Myocyte (in vitro differentiated cells): ENCODE results near the gene RTP2. TPM values are rescaled to one million over a fixed set of nuclear protein-coding genes. Genes with fewer than 3 reads are reported as not detected.

Experiments
- DNase-seq: peaks from one replicate; pipeline ENCODE4 v3.0.0-alpha.2; 2012; ENCODE audit warnings: low read depth
- polyA plus RNA-seq: library from polyadenylated mRNA; unstranded; fragments of >200 nt; gene quantifications from one replicate; pipeline ENCODE4 v1.2.1, GENCODE V29; 2012; ENCODE audit warnings: missing spikeins
- total RNA-seq: library from RNA; depleted of rRNA; stranded (reverse); fragments of >200 nt; gene quantifications from 2 replicates; pipeline ENCODE4 v1.2.3, GENCODE V29; 2014

Gene RTP2, protein sequence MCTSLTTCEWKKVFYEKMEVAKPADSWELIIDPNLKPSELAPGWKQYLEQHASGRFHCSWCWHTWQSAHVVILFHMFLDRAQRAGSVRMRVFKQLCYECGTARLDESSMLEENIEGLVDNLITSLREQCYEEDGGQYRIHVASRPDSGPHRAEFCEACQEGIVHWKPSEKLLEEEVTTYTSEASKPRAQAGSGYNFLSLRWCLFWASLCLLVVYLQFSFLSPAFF
- total RNA-seq = not detected in 2 replicates
- not detected for polyA plus RNA-seq

DNA sequence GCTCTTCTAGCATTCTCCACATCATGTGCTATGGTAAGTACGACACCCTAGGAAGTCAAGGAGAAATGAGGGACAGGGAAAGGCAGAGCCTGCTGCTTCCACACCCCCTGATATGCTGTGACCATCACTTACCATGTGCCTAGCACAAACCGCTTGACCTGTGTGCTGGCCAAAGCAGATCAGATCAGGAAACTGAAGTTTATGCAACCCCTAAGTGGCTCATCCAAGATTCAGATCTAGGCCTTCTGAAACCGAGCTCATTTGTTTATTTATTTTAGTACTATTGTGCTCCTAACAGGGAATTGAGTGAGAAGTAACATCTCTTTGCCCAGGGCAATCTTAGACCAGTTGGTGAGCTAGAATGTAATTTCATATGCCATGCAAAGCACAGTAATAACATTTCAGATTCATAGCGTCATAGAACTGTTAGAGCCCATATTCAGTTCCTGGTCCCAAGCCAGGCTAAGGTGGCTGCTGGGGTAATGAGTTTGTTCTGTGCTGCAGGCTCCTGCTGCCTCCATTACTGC lies at the start of gene RTP2:
RTP2 (minus strand) TSS at position 51 of the 527 bp plus-strand sequence. CDS start 429 bp downstream, outside the sequence.
- DNase-seq = no peak

DNA sequence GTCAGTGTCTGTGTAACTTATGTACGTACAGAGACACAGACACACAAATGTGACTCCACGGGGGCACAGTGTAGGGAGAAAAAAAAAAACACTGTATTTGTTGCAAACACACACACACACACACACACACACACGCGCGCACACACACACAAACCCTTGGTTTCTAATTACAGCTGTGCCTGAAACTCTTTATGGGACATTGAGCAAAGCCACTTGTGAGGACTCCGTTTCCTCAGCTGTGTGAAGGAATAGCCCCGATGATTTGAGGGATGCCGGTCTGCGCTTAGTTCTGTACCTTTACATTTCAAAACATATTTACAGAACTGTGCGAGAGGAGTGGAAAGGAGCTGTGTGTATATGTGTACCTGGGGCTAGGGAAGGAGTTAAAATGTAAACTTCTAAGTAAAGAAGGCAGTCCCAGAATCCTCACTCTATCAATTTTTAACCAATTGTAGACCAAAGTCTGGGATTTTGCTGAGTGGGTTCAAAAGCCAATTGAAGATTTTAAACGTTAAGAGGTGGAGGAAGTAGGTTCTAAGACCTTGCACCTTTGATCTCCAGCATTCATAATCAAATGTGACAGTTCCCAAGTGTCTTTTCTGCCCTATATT lies 48.3 kb upstream of the RTP2 start:
- peak; percentile 72 for DNase-seq

DNA sequence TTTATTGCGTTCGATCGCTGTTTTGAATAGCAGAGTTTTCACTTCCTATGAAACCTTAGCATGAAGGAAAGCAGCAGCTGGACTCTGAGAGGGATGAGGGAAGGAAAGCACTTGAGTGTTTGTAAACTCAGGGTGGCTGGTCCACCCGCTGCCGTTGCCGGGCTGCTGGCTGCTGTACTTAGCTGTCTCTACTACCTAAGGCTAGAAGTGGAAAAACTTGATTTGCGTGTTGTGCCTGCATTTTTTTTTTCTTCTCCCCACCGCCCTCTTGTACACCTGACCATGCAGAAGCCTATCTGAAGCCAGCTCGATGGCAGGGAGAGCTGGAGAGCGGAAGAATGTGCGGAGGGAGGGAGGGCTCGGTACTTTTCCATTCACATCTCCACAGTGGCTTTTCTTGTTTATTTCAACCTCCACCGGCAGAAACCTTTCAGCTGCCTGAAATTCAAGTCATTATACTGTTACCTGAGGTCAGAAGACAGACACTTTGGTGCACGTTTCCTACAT lies 47.7 kb upstream of the RTP2 start:
- DNase-seq = peak; percentile 90

DNA sequence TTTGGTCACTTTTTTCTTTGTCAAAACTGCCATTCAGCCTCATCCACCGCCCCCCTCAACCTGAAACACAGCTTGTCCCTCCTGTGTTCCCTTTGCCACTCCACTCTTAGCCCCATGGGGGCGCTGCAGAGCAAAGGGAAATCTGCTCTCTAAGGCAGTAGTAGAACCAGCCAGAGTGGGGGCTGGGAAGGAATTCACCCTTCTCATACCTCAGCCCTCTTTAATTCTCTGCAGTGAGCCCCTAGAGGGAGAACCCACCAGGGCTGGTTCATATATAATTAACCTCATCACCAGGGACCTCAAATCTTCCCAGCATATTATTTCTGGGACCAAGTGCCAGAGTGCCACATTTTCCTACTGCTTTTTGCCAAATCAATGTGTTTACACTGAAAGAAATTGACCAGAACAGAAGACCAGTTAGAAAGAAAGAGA lies 45.7 kb upstream of the RTP2 start:
- peak; percentile 97 for DNase-seq

DNA sequence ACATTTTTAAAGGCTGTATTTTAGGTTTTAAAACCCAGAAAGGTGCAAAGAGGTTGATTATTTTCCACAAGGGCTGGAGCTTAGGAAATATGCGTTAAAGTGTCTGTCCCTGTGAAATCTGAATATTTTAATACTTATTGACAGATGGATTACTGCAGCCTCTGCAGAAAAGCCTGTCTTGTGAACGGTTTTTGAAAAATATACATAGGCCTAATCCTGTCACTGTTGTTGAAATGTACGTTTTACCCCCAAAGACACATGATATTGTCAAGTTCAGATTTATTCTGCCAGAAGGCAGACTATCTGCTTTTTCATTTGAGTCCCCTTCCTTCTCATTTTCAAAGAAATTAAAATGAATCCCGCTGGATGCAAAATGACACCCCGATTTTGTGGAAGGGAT lies 45.1 kb upstream of the RTP2 start:
- peak; percentile 6 for DNase-seq

DNA sequence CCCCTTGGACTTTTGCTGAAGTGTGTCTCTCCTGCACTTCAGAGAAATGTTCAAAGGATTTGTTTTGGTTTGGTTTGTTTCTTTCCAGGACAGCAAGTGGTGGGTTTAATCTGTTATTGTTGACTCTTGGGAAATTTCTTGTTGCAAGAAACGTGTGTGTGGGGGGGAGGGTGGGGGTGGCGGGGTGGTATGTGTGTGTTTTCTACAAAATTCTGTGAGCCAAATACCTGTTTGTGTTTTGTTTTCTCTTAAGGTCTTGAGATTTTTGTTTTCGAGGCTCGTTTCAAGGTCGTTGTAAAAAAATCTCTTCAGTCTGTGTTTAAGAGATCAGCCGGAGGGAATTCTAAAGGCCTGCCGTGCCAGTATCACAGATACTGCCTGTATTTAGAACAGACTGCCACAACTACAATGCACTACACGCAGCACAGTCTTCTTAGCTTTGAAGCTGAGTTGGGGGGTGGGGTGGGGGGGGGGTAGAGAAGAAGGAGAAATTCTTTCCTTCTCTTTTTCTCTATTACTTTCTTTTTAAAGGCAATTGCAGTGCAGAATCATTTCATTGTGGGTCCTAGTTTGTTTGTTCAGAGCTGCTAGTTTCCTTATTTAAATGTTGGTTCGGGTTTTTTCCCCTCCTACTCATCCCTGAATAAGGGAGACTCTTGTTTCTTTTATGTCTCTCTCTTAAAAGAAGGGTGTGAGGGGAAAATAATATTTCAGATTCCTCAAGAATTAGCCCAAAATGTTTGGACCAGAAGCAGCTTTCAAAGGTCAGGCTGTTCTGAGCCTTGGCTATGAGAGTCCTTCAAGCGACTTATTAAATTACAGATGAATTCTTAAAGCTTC lies 44.3 kb upstream of the RTP2 start:
- DNase-seq = peak; percentile 62

DNA sequence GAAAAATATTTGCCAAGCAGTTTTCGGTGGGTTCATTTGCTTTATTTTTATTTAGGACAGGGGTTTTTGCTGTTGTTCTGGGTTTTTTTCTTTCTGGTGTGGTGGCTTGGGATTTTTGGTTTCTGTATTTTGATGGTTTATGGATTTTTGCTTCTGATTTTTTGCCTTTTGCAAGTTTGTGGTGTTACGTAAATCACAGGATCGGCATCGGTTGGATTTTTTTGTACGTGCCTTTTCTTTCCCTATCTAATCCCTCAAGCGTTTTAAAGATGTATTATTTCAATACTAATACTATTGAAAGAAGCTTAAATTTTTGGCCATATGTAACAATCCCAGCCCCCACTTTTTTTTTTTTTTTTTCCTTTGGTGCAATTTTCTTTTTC lies 43.7 kb upstream of the RTP2 start:
- no peak for DNase-seq

DNA sequence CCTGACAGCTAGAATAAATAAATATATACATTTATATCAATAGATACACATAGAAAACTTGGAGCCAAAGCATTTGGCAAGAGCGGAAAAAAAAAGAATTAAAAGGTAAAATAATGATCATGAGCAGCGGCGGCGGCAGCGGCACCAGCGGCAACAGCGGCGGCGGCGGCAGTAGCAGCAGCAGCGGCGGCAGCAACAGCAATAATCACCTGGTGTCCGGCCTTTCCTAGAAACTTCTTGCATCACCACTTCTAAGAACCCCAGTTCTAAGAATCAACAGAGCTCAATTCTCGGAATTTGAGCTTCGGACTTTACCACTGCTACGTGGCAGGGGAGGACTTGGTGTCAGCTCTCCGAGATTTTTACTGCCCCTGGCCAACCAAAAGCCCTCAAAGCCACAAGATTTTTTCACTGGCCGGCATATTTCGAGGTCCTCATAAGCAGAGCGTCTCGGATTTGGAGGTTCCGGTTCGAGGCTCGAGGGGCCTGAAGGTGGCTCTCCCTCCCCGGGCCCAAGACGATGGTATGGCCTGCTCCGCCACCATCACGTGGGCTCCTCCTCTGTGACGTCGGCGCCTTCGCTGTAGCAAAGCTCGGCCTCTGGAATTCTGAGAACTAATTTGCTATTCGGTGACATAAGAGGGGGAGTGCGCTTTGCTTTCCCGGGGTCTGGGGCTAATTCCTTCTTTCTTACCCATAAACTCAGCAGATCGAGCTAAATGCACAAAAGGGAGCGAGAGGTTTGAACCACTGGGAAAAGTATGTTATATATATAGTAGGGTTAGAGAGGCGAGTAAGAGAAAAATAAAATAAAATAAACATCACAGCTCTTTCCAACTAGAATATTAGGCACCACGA lies 43.1 kb upstream of the RTP2 start, which contains the start of gene BCL6:
BCL6 (minus strand) TSS at position 268 of the 858 bp plus-strand sequence. CDS start 11,775 bp downstream, outside the sequence.
- DNase-seq = peak; percentile 99

DNA sequence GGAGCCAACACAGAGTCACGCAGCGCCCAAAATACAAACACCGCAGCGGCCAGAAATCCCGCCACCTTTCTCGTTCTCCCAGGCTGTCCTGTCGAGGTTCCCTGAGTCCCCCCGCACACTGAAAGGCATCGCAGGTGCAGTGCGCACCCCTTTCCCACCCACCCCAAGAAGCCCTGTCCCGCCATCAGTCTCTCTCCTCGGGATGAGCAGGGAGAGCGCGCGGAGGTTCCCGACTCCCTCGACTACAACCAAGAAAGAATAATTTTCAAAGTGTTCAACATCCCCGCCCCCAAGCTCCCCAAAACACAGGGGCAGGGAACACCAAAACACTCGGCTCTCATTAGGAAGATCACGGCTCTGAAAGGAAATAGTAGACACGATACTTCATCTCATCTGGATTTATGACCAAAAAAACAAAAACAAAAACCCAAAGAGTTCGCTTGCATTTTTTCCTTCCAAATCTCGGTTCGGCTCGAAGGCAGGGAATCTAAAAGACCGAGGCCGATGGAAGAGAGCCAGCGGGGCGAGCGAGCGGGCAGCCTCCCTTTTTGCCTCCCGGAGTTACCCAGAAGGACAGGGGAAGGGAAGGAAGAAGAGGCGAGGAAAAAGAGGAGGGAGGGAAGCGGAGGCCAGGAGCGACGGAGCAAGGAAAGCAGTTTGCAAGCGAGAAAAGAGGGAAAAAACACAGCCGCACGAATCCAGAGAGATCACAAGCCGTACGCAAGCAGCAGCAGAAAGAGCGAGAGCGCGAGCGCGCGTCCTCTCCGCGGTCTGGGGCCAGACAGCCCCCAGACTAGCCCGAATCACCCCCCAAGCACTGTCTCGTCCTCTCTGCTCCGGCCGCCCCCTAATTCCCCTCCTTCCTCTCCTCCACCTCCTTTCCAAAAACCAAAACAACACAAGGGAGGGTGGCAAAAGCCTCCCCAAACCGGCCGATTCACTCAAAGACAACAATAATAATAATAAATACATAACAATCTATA lies 42.1 kb upstream of the RTP2 start:
- peak; percentile 57 for DNase-seq

DNA sequence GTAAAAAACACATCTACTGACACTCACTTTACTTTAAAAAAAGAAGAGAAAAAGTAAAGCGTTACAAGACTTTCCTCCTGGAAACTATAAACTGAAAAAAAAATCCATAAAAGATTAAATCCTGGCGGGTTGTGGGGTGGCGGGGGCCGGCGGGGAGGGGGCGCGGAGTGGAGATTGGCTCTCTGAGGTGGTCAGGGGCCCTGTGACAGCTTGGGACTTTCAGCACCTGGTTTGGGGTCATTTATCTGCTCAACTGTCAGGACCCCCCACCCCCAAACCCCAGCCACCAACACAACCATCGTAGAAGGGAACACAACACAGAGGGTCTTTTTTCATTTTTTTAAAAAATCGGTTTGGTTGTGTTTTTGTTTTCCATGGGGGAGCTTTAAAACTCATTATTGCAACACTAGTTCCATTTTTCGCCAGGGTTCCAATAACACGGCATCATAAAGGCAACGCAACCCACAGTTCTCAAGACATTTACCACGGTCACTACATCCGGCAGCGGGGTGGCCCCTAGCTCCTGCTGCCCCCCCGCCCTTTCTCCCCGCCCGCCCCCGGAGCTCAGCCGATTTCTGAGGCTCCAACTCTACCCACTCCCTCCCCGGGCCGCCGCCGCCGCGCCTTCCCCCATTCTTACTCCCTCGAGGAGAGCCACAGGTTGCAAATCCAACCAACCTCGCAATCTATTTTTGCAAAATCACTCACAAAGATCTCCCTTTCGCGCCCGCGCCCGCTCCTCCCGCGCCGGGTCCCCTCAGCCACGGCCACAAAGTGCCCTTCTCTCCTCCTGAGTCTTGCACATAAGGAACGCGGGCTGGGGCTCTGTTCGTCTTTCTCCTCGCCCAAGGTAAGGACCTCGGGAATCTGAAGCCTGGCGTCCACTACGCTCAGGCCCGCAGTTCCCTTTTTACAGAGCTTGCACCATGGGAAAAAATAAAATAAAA lies 41.1 kb upstream of the RTP2 start:
- DNase-seq = peak; percentile 61

DNA sequence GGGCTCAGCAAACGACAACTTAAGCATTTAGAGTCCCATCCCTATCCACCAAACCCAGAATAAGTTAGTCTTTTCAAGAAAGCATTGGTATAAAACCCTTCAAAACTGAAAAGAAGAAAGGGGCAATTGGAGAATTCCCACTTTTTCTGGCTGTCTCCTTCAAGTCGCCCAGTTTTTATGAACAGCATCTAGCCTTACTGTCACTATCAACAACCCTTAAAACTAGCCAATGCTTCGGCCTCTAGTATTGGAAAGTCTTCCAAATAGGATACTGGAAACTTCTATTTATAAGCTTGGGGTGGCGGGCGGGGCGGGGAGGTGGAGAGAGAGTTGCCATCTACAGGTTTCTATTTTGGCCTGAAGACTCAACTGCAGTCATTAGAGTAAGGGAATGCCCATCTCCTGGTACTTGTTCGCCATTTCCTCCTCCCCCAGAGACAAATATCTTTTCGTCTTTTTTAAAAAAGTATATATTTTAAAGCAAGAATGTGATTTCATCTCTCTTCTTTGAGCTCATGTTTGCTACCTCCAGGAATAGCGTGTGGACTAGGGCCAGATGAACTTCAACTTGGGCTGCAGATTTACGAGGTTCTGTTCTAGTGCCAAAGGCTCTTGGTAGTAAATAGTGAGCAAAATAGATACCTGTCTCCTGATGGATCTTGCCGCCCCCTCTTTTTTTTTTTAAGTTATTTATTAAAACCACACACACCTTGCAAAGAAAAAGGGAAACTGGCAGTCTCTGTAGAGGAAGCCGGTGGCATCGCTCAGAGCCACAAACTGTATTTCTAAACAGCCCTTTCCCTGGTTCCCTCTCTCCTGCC lies 40.2 kb upstream of the RTP2 start:
- DNase-seq = peak; percentile 77

DNA sequence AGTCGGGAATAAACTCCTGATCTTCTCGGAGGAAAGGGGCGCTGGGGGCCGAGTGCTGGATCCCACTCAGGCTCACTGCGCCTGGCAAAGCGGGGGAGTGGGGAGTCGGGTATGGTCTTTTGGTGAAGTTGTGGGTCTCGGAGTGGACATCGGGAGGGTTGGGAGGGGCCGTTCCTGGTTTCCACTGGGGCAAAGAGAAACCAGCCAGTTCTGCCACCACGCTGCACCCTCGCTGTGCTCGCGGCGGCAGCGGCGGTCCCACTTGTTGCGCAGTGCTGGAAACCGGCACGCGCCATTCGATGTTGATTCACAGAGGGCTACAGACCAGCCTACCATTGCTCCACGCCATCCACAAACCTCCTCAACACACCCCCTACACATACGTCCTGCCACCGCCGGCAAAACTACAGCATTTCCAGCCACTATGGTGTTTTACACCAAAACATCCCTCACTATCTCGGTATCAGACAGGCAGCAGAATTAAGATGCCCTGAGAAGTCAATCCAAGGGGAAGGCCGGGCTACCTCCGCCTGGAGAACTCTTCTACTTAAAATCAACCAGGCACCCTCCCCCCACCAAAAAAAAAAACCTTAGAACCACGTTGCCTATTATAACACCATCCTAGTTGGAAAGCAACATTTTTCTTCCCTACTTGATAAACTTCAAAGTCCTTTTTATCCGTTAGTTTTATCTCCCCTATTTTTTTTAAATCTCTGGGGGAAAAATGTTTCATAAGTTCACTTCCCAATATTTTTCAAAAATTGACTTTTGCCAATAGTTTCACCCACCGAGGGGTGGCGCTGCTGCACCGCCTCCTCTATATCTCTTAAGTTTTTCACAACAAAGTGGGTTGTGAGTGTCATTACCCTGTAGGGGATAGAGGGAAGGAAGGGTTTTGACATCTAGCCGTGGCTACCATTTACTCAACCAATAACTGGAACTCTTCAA lies 39.3 kb upstream of the RTP2 start:
- DNase-seq = peak; percentile 82

DNA sequence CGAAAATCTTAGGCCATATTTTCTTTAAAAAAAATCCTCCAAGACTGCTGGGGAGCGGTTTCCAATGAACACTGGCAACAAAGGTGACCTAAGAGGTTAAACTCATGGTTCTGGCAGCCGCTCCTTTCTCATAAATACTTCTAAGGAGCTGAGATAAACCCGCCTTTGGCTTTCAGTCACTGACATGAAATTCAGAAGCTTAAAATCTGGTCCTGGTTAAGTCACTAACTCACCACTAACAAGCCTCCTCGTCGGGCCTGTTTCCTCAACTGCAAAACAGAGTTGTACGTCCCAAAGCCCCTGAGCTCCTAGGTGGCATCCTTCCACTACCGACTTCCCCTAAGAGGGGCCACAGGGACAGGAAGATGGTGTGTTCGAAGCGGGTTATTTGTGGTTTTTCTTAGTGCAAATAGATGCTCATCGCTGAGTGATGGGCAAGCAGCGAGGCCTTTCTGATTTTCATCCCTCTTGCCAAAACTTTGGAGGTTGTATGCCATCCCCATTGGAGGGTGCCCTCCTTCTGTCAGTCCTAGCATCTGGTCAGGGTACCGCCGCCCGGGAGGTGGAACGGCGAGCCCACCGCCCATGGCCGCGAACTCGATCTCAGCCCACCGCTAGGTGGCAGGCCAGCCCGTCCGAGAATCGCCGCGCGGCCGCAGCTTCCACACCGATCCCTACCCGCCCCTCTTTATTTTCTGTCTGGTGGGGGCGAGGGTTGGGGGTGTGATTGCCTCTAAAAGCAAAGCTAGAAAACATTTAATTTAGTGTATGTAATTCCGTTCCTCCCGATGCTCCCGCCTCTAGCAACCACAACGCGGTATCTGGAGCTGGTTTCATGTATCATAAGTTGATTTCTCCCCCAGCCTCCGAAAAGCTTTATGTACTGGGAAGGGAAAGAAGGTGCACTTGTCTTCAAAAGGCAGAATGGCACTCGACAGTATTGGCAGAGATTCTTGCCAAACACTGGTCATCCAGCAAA lies 38.4 kb upstream of the RTP2 start:
- DNase-seq = peak; percentile 68

DNA sequence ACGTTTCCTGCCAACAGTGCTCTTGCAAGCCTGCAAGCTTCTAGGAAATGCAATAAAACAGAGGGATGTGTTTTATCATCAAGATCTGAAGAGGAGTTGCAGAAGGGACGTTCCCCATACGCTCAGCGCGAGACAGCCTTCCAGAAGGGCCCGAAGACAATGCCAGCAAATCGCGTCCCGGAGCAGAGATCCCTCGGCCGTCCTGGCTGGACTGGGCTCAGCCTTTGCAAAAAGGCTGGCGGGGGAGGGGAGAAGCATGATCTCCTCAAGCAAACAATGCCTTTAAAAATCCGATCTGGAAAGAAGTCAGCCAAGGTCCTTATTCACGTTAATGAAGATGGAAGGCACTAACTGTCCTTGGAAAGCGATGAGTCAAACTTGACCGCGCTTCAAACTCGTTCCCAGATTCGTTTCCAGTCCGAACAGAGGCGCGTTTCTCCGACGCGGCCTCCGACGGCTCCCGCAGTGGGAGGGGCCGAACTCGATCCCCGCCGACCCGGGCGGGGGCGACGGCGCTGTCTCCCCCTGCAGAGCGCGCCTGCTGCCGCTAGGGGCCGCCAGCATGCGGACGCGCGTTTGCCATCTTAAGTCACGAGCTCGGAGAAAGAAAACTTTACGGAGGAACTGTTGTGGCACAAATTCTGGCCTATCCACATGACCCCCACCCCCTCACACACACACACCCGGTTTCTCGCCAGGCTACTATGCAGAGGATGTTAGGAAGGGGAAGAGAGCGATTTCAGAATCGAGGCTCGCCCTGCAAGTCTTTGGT lies 37.4 kb upstream of the RTP2 start:
- peak; percentile 91 for DNase-seq
